Mesothelial cell of epicardium (in vitro differentiated cells): ENCODE measurements around the gene PHACTR3. TPM values are rescaled to one million over a fixed set of nuclear protein-coding genes. Genes with fewer than 3 reads are reported as not detected.

Source experiments
- DNase-seq, 2 experiments: peaks; one replicate each; pipeline ENCODE4 v3.0.0; 2021; ENCODE audit warnings: low spot score in 2 of 2; ENCODE audit not compliant: unreplicated experiment in 2 of 2
- H3K27ac Mint-ChIP-seq: 2 replicates; pipeline ENCODE4 v1.8.0; 2021; ENCODE audit warnings: mixed read lengths
- H3K27me3 Mint-ChIP-seq: 2 replicates; pipeline ENCODE4 v1.8.0; 2021; ENCODE audit warnings: low read depth, mixed read lengths
- H3K36me3 Mint-ChIP-seq: 2 replicates; pipeline ENCODE4 v1.8.0; 2021; ENCODE audit warnings: mixed read lengths
- H3K4me1 Mint-ChIP-seq: 2 replicates; pipeline ENCODE4 v1.8.0; 2021; ENCODE audit warnings: mixed read lengths
- H3K4me3 Mint-ChIP-seq: 2 replicates; pipeline ENCODE4 v1.8.0; 2021; ENCODE audit warnings: mild to moderate bottlenecking, moderate library complexity, mixed read lengths
- H3K9me3 Mint-ChIP-seq: 2 replicates; pipeline ENCODE4 v1.8.0; 2021; ENCODE audit warnings: mixed read lengths
- total RNA-seq: library from RNA; stranded (reverse); gene quantifications from 3 replicates; pipeline ENCODE4 v1.2.1, GENCODE V29; 2021
- TF ChIP-seq, protein P1 (sequence below): fragments of 200-600 bp; sonication (generic); IDR thresholded peaks from one replicate; pipeline ENCODE4 v1.5.0; 2021; ENCODE audit warnings: antibody characterized with exemption; ENCODE audit not compliant: unreplicated experiment

Gene PHACTR3
- total RNA-seq, 1 donor from 2014 or later, result 0.16 TPM

DNA sequence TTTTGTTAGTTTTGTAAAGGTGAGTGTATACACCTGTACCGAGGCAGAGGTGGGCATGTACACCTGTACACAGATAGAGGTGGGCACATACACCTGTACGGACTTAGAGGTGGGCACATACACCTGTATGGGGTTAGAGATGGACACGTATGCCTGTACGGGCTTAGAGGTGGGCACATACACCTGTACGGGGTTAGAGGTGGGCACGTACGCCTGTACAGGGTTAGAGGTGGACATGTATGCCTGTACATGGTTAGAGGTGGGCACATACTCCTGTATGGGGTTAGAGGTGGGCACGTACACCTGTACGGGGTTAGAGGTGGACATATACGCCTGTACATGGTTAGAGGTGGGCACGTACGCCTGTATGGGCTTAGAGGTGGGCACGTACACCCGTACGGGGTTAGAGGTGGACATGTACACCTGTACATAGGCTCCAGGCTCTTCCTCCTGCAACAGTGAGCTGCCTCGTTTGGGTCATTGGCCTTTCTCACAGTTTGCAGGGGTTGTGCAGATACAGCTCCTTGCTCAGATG lies 63.7 kb downstream of the PHACTR3 start:
- Mint-ChIP-seq H3K9me3 (peaks cover 68% of the 10 kb centered on the region), H3K27me3 (no peaks in the 10 kb centered on the region), H3K4me1 (no peaks in the 10 kb centered on the region), H3K36me3 (no peaks in the 10 kb centered on the region), H3K27ac (no peak overlapping the region), H3K4me3 (no peak overlapping the region)
- DNase-seq, result peak in 1 of 2 experiments; percentile 5
- TF ChIP-seq, protein P1, sequence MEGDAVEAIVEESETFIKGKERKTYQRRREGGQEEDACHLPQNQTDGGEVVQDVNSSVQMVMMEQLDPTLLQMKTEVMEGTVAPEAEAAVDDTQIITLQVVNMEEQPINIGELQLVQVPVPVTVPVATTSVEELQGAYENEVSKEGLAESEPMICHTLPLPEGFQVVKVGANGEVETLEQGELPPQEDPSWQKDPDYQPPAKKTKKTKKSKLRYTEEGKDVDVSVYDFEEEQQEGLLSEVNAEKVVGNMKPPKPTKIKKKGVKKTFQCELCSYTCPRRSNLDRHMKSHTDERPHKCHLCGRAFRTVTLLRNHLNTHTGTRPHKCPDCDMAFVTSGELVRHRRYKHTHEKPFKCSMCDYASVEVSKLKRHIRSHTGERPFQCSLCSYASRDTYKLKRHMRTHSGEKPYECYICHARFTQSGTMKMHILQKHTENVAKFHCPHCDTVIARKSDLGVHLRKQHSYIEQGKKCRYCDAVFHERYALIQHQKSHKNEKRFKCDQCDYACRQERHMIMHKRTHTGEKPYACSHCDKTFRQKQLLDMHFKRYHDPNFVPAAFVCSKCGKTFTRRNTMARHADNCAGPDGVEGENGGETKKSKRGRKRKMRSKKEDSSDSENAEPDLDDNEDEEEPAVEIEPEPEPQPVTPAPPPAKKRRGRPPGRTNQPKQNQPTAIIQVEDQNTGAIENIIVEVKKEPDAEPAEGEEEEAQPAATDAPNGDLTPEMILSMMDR, result no peak

DNA sequence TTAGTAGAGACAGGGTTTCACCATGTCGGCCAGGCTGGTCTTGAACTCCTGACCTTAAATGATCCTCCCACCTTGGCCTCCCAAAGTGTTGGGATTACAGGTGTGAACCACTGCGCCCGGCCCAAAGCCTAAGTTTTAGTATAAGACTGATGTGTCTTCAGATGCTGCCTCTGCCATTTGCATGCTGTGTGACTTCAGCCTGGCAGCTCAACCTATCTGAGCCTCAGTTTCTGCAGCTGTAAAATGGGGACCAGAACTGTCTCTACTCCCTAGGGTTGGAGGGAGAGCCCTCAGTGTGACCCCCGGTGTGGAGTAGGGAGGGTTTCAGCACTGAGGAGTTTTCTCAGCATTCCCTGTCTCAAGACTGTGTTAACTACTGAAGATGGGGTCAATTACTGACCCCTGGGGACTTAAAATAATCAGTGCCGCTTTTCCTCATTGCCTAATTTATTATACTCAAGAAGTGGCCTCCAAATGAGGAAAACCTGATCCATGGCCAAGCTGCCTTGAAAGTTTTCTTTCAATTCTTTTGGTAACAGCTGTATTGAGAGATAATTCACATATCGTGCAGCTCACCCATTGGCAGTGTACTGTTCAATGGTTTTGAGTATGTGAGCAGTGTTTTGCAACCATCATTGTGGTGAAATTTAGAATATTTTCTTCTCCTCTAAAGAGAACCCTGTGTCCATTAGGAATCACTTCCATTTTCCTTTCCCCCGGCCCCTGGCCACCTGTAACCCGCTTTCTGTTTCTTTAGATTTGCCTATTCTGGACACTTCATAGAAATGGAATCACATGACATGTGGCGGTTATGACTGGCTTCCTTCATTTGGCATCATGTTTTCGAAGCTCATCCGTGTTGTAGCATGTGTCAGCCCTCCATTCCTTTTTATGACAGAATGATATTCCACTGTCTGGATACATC lies 64.8 kb downstream of the PHACTR3 start:
- H3K9me3 Mint-ChIP-seq, result peaks cover 63% of the 10 kb centered on the region
- no peaks in the 10 kb centered on the region for H3K27me3 Mint-ChIP-seq
- TF ChIP-seq, protein P1, result no peak

DNA sequence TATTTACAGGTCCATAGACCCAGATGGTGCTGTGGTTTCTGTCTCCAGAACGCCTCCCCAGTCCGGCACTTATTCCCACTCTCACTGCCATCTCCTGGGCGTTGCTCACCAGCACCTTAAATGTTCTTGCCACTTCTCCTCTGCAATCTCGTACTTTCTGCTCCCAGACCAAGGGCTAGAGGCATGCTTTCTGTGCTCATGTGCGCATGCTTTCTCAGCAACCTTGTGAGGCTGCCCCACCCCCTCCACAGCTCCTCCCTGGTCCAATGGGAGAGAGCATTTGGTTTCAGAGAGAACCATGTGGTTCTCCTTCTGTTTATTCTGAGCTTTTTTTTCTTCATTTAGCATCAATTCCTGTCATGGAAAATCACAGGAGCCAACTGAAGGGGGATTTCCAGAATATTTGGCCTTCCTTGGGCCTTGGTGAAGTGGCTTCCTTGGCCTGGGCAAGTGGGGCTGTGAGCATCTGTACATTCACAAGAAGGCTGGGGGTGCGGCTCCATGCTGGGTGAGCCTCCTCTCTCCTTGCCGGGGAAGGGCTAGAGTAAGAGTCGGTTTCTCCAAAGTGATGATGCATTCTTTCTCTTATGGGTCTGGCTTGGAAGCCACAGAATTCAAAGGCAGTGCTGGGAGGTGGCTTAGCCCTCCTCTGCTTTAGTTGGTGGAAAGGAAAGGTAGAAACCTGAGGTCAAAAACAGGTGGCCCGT lies 66.6 kb downstream of the PHACTR3 start:
- Mint-ChIP-seq H3K4me1 (no peaks in the 10 kb centered on the region), H3K4me3 (no peak overlapping the region), H3K27ac (no peak overlapping the region), H3K36me3 (no peaks in the 10 kb centered on the region), H3K27me3 (no peaks in the 10 kb centered on the region), H3K9me3 (peaks cover 55% of the 10 kb centered on the region)
- TF ChIP-seq, protein P1, result no peak
- no peak for DNase-seq

More for the DNA sequence above, 64.8 kb downstream of the PHACTR3 start:
- Mint-ChIP-seq H3K36me3 (no peaks in the 10 kb centered on the region), H3K4me3 (no peak overlapping the region), H3K27ac (no peak overlapping the region), H3K4me1 (no peaks in the 10 kb centered on the region)
- DNase-seq, result peak in 1 of 2 experiments; percentile 21

DNA sequence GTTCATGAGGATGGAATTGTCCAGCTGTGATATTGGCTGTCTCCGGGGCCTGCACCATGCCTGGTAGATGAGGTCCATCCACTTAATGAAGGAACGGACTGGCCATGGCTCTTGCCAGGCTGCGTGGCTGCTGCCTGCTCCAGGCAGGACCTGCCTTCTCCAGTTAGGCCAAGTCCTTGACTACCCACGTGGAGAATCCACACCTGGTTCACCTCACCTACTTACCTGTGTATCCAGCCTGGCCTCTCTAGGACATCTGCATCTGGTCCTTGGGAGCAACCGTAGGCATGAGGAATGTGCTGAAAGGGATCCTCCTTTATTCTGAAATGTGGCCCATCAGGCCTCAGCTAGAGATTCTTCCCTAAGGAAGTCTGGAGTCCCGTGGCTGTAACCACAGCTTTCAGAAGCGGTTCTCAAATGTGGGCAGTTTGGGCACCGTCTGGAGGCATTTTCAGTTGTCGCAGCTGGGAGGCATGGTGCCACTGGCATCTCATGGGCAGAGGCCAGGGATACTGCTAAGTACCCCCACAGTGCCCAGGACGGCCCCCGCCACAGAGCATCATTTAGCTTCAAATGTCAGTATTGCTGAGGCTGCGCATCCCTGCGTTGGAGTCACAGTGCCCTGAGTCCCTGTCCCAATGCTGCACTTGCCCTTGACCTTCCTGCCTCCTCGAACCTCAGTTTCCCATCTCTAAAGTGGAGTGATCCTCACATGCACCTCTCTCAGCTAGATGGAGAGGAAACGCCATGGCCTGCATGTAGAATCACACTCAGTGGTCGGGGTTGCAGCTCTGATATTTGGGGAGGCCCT lies 67.5 kb downstream of the PHACTR3 start:
- Mint-ChIP-seq H3K36me3 (no peaks in the 10 kb centered on the region), H3K9me3 (peaks cover 51% of the 10 kb centered on the region), H3K27me3 (no peaks in the 10 kb centered on the region), H3K4me1 (no peaks in the 10 kb centered on the region), H3K27ac (no peak overlapping the region), H3K4me3 (no peak overlapping the region)
- TF ChIP-seq, protein P1, result no peak
- no peak for DNase-seq

DNA sequence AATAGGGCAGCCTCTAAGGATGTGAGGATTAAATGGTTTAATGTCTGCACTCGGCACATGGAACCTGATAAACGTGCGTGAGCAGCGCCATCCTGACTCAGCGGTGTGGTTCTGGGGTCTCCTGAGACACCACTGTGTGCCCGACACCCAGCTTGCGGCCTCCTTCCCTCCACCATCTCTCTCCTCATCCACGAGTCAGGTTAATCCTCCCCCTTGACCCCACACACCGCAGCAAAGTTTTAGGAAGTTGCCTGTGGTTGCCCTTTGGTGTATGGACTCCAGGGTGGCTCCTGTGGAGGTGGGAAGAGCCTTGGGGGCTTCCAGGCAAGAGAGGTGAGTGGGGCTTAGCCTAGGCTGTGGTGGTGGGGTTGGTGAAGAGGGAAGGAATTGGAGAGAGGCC lies 68.2 kb downstream of the PHACTR3 start:
- H3K4me1 Mint-ChIP-seq, result no peaks in the 10 kb centered on the region
- no peak for DNase-seq

More for the DNA sequence above, 68.2 kb downstream of the PHACTR3 start:
- Mint-ChIP-seq H3K36me3 (no peaks in the 10 kb centered on the region), H3K4me3 (no peak overlapping the region), H3K9me3 (peaks cover 51% of the 10 kb centered on the region), H3K27me3 (no peaks in the 10 kb centered on the region), H3K27ac (no peak overlapping the region)
- TF ChIP-seq, protein P1, result no peak
